Natural killer cell treated with Interleukin-12 subunit alpha and Interleukin-12 subunit beta and Interleukin-15 and Interleukin-18, amount 100 ng/mL, for 72 hours (primary cell): ENCODE data around the gene PRKAR1B. TPM values are rescaled to one million over a fixed set of nuclear protein-coding genes. Genes with fewer than 3 reads are reported as not detected.
"Not testable (repeated sequence)": the region's sequence is repeated elsewhere in the genome, so short reads cannot be mapped to it uniquely, and the experiment has no call there.

Experiments
- ATAC-seq, 2 donors: fragments of 150-1000 bp; cut with Tn5 transposase in 1 of 2; sonication (Bioruptor Pico), chemical (Tn5 transposase) in 1 of 2; 2 replicates each; pipeline ENCODE4 v1.10.0; 2021
- DNase-seq: peaks from one replicate; pipeline ENCODE4 v3.0.0; 2022; ENCODE audit warnings: low spot score
- H3K27ac Mint-ChIP-seq, 2 donors: 1 replicate in 1 of 2; 2 replicates in 1 of 2; pipeline ENCODE4 v1.8.0; 2022; ENCODE audit warnings: mixed read lengths in 2 of 2, mild to moderate bottlenecking in 1 of 2, moderate library complexity in 1 of 2
- H3K27me3 Mint-ChIP-seq, 2 donors: 1 replicate in 1 of 2; 2 replicates in 1 of 2; pipeline ENCODE4 v1.8.0; 2022; ENCODE audit warnings: mixed read lengths in 2 of 2
- H3K36me3 Mint-ChIP-seq: one replicate; pipeline ENCODE4 v1.8.0; 2022; ENCODE audit warnings: mixed read lengths
- H3K4me1 Mint-ChIP-seq, 2 donors: 1 replicate in 1 of 2; 2 replicates in 1 of 2; pipeline ENCODE4 v1.8.0; 2022; ENCODE audit warnings: low read depth in 2 of 2, mixed read lengths in 2 of 2, mild to moderate bottlenecking in 1 of 2
- H3K4me3 Mint-ChIP-seq: one replicate; pipeline ENCODE4 v1.8.0; 2022; ENCODE audit warnings: mixed read lengths
- H3K9me3 Mint-ChIP-seq: 2 replicates; pipeline ENCODE4 v1.8.0; 2022; ENCODE audit warnings: mixed read lengths
- total RNA-seq, 2 donors: library from RNA; stranded (reverse); gene quantifications; one replicate each; pipeline ENCODE4 v1.2.3, GENCODE V29; 2022

The PRKAR1B gene
- total RNA-seq, 2 donors from 2014 or later = 9.8 to 31.9 TPM

GRCh38 chr7:562789-563628 lies 164.1 kb downstream of the PRKAR1B start:
- Mint-ChIP-seq H3K4me1 (peaks cover 0 to 9% of the 10 kb centered on the region in 2 donors), H3K27me3 (no peaks in the 10 kb centered on the region), H3K27ac (no peak overlapping the region), H3K4me3 (no peak overlapping the region), H3K36me3 (no peaks in the 10 kb centered on the region), H3K9me3 (no peaks in the 10 kb centered on the region)
- ATAC-seq (no peak), DNase-seq (no peak)

GRCh38 chr7:562374-562675 lies 164.8 kb downstream of the PRKAR1B start:
- no peak for DNase-seq
- Mint-ChIP-seq H3K4me1 (peaks cover 0 to 9% of the 10 kb centered on the region in 2 donors), H3K27me3 (no peaks in the 10 kb centered on the region), H3K4me3 (no peak overlapping the region), H3K27ac (no peak overlapping the region), H3K36me3 (no peaks in the 10 kb centered on the region), H3K9me3 (no peaks in the 10 kb centered on the region)
- no peak for ATAC-seq

GRCh38 chr7:561631-562373 lies 165.3 kb downstream of the PRKAR1B start:
- Mint-ChIP-seq H3K9me3 (no peaks in the 10 kb centered on the region), H3K4me1 (peaks cover 0 to 9% of the 10 kb centered on the region in 2 donors), H3K36me3 (no peaks in the 10 kb centered on the region), H3K27me3 (no peaks in the 10 kb centered on the region), H3K27ac (no peak overlapping the region), H3K4me3 (no peak overlapping the region)
- no peak for ATAC-seq
- DNase-seq = no peak

GRCh38 chr7:560966-561630 lies 166.0 kb downstream of the PRKAR1B start:
- no peak for ATAC-seq

GRCh38 chr7:559396-559705 lies 167.7 kb downstream of the PRKAR1B start:
- Mint-ChIP-seq H3K4me3 (no peak overlapping the region), H3K36me3 (no peaks in the 10 kb centered on the region), H3K9me3 (no peaks in the 10 kb centered on the region), H3K4me1 (peaks cover 0 to 9% of the 10 kb centered on the region in 2 donors), H3K27me3 (no peaks in the 10 kb centered on the region), H3K27ac (no peak overlapping the region)
- ATAC-seq (no peak), DNase-seq (no peak)

More at GRCh38 chr7:560966-561630, 166.0 kb downstream of the PRKAR1B start:
- Mint-ChIP-seq H3K27ac (no peak overlapping the region), H3K4me1 (peaks cover 0 to 9% of the 10 kb centered on the region in 2 donors), H3K27me3 (no peaks in the 10 kb centered on the region), H3K36me3 (no peaks in the 10 kb centered on the region), H3K9me3 (no peaks in the 10 kb centered on the region), H3K4me3 (no peak overlapping the region)
- DNase-seq = no peak

GRCh38 chr7:557558-557881 lies 169.6 kb downstream of the PRKAR1B start:
- no peak for ATAC-seq
- Mint-ChIP-seq H3K27me3 (no peaks in the 10 kb centered on the region), H3K4me1 (peaks cover 0 to 7% of the 10 kb centered on the region in 2 donors), H3K4me3 (no peak overlapping the region), H3K27ac (no peak overlapping the region), H3K9me3 (no peaks in the 10 kb centered on the region), H3K36me3 (no peaks in the 10 kb centered on the region)
- no peak for DNase-seq

GRCh38 chr7:556837-557557 lies 170.1 kb downstream of the PRKAR1B start:
- no peaks in the 10 kb centered on the region for H3K36me3 Mint-ChIP-seq

GRCh38 chr7:556291-556826 lies 170.7 kb downstream of the PRKAR1B start:
- Mint-ChIP-seq H3K4me1 (peaks cover 0 to 4% of the 10 kb centered on the region in 2 donors), H3K27ac (no peak overlapping the region), H3K27me3 (no peaks in the 10 kb centered on the region), H3K9me3 (no peaks in the 10 kb centered on the region), H3K4me3 (no peak overlapping the region), H3K36me3 (no peaks in the 10 kb centered on the region)
- ATAC-seq = no peak
- DNase-seq = no peak

More at GRCh38 chr7:556837-557557, 170.1 kb downstream of the PRKAR1B start:
- Mint-ChIP-seq H3K4me3 (no peak overlapping the region), H3K4me1 (peaks cover 0 to 4% of the 10 kb centered on the region in 2 donors), H3K27me3 (no peaks in the 10 kb centered on the region), H3K27ac (no peak overlapping the region), H3K9me3 (no peaks in the 10 kb centered on the region)
- DNase-seq = no peak
- no peak for ATAC-seq

- peak in 1 of 2 donors; percentile 15 for ATAC-seq
- H3K27ac Mint-ChIP-seq = no peak overlapping the region
- H3K4me3 Mint-ChIP-seq = no peak overlapping the region
- H3K4me1 Mint-ChIP-seq = peaks cover 0 to under 1% of the 10 kb centered on the region in 2 donors
- no peak for DNase-seq
- no peaks in the 10 kb centered on the region for H3K36me3 Mint-ChIP-seq
- no peaks in the 10 kb centered on the region for H3K9me3 Mint-ChIP-seq
- no peaks in the 10 kb centered on the region for H3K27me3 Mint-ChIP-seq
These were observed 171.4 kb downstream of the PRKAR1B start for GRCh38 chr7:555551-556160.

GRCh38 chr7:553636-554111 lies 173.4 kb downstream of the PRKAR1B start:
- Mint-ChIP-seq H3K36me3 (no peaks in the 10 kb centered on the region), H3K4me3 (no peak overlapping the region), H3K4me1 (no peaks in the 10 kb centered on the region), H3K9me3 (no peaks in the 10 kb centered on the region), H3K27ac (no peak overlapping the region), H3K27me3 (no peaks in the 10 kb centered on the region)
- no peak for ATAC-seq
- no peak for DNase-seq

- ATAC-seq (no peak), DNase-seq (no peak)
- Mint-ChIP-seq H3K9me3 (no peaks in the 10 kb centered on the region), H3K27ac (no peak overlapping the region), H3K4me3 (no peak overlapping the region), H3K27me3 (no peaks in the 10 kb centered on the region), H3K36me3 (no peaks in the 10 kb centered on the region), H3K4me1 (no peaks in the 10 kb centered on the region)
These were observed 174.0 kb downstream of the PRKAR1B start for GRCh38 chr7:552868-553635.

GRCh38 chr7:552151-552867 lies 174.8 kb downstream of the PRKAR1B start:
- not testable (repeated sequence) for H3K27ac Mint-ChIP-seq, H3K4me1 Mint-ChIP-seq, H3K9me3 Mint-ChIP-seq, DNase-seq, H3K27me3 Mint-ChIP-seq, H3K4me3 Mint-ChIP-seq, ATAC-seq, H3K36me3 Mint-ChIP-seq
